GM18508 (cell line): ENCODE measurements around the gene GTF2E1.
A peak's percentile ranks its signal among the peaks of the same experiment; 100 is the strongest.
"Not testable (repeated sequence)": the region's sequence is repeated elsewhere in the genome, so short reads cannot be mapped to it uniquely, and the experiment has no call there.

ENCODE experiments used
- ATAC-seq: cut with Tn5 transposase; IDR thresholded peaks from one replicate; pipeline ENCODE4 v1.9.1; 2021; ENCODE audit warnings: moderate number of reproducible peaks; ENCODE audit not compliant: insufficient read depth, unreplicated experiment

GTF2E1 gene

DNA sequence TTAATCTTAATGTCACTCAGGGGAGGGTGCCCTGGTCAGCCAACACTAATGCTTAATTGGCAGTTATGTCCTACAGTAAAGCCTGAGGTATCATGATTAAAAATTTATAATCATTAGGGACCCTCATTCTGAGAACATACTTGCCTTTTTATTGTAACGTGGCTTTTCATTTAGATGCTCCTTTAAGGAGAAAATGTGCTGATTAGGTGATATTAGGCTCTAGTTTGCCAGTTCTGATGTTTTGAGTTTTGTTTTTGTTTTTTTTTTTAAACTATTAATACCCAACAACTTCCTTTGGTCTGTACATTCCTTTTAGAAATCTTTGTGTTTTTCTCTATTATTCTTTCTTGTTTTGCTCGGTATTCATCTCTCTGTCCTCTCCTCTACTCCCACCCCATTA, 10.3 kb downstream of the GTF2E1 start:
- no peak for ATAC-seq

DNA sequence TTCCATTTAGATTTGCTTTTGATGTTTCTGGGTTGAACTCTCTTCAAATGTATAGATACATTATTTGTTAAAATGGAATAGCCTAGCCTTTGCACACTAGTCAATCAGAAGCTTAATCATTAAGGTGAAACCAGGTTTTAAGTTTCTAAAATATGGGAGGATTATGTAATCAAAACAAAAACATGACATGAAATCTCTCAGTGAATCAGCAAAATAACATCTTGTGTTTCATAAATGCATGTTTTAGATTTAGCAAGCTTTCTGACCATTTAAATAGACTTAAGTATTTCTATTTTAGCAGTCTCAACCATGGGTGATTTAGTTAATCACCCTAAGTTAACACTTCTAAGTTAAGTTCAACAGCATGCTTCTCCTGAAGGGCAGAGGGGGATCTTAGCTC, 11.3 kb downstream of the GTF2E1 start:
- ATAC-seq, result no peak

DNA sequence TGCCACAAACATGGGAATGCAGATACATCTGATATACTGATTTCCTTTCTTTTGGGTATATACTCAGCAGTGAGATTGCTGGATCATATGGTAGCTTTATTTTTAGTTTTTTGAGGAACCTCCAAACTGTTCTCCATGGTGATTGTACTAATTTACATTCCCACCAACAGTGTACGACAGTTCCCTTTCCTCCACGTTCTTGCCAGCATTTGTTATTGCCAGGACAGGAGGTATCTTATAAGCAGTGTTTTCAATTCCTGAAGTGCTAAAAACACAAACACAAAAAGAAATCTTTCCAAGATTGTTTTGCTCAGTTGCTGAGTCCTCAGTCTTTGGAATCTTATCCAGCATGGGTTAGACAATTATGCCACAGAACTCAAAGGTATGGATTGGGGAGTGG, 13.5 kb downstream of the GTF2E1 start:
- ATAC-seq, result no peak

DNA sequence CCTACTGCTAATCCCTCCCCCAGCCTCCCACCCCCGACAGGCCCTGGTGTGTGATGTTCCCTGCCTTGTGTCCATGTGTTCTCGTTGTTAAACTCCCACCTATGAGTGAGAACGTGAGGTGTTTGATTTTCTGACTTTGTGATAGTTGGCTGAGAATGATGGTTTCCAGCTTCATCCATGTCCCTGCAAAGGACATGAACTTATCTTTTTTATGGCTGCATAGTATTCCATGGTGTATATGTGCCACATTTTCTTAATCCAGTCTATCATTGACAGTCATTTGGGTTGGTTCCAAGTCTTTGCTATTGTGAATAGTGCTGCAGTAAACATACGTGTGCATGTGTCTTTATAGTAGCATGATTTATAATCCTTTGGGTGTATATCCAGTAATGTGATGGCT, 16.0 kb downstream of the GTF2E1 start:
- not testable (repeated sequence) for ATAC-seq

DNA sequence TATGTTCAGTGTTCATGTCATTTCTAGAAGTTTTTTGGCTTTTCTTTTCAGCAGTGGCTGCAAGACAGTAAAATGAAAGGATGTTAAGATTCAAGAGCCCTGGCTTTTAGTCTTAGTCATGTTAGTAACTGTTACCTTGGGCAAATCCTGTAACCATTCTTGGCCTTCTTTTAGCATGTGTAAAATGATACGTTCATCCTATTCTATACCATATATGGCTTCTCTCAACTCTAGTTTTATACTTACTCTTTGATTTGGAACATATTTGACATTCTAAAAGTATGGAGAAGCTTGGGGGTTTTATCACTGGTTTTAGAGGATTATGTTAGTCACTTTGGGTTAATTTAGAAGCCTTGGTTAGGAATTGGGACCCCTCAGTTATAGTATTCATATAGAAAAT, 20.1 kb downstream of the GTF2E1 start:
- no peak for ATAC-seq

DNA sequence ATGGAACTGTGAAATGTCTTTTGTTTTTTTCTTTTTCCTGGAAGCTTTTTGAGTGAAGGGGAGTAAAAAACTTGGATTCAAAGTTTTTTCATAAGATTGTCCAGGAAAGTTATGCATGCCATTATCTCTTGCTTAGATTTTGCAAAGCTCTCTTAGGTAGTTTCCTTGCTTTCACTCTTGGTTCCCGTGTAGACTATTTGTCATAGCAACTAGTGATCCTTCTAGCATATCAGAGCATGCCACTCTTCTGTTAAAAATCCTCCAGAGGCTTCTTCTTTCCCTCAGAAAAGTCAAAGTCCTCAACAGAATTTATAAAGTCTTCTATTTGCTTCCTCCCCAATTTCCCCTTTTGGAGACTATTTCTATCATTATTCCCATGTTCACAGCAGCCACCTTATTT, 21.1 kb downstream of the GTF2E1 start:
- peak; percentile 66 for ATAC-seq

DNA sequence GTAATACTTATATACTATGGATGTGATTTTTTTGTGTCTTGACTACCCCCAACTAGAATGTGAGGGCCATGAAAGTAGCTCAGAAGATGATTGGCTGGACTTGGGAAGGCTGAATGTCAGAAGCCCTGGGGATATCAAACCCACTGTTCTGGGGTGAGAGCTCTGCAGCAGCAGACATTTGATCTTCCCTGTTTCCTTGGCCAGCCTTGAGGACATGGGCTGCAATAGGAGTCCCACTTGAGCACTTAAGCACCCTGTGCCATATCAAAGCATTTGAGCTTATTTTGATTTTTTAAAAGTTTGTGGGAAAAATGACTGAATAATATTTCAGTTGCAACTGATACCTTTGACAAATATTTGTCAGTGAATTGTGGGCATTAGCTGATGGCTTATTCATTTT, 21.7 kb downstream of the GTF2E1 start:
- no peak for ATAC-seq

DNA sequence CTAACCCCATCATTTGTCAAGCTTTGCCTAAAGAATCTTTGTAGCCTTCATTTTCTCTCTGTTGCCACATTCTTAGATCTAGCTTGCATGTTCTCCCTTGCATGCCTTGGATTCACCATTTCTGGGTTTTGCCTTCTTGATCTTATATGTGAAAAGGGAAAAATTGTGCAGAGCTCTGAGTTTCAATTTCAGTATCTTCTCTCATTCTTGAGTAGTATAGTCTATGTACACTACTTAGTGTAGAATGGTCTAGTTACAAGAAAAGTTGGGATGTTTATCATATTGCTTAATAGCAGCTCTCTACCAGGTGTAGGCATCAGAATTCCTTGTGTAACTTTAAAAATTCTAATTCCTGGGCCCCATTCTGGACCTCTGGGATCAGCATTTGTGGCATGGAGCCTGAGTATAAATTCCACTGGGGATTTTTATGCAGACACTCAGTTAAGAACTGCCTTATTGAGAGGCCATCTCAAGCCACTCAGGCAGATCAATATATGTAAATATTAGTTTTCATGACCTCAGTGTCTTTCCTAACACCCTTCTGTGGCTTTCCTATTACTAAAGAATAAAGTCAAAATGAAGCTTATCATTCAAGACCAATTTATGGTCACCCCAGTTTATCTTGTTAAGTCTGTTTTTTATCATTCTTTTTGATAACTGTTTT, 23.4 kb downstream of the GTF2E1 start:
- no peak for ATAC-seq

DNA sequence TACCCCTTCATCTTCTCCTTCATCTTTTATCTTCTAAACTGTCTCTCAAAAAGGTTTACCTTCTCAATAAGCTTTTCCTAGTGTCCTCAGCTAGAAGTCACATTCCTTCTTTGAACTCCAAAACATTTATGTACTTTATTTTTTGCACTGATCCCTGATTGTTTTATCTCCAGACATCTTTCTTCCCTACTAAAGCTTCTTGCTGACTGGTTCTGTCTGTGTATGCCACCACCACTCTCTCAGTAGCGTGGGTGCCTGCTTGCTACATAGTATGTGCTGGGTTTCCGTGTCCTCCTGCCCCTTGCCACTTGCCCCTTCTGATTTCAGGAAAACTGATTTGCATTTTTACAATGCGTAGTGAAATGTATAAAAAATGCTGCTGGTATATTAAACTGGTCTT, 24.0 kb downstream of the GTF2E1 start:
- ATAC-seq, result no peak

DNA sequence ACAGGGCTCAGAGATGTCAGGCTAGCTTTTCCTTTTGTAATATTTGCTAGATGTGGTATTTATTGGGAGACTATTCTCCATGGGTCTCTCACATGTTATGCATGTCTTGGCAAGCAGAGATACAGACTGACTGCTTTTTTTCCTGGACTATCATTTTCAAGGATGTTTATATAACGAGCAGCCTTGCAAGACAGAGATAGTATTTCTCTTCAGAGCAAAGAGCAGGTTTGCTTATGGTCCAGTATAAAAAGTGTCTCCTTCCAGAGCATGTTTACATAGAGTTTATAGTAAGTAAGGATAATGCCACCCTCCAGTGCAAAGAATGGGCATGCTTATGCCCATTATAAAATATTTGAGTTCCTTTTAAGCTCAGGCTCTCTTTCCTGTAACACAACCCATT, 24.6 kb downstream of the GTF2E1 start:
- no peak for ATAC-seq

DNA sequence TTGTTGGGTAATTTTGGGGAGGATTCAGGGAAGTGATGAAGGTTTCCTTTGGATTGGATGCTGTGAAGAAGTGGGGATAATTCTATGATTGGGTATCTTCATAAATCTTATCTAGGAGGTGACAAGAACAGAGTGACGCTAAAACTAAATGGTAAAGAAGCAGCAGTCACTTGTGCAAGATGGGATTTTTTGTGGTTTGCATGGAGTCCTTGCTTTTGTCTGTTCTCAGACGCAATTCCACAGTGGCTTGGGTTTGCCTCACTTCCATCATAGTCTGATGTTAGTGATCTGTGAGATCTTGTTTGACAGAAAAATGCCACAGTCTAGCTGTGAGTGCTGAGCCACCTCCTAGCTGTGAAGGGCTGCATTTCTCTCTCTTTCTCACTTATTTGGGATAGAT, 26.9 kb downstream of the GTF2E1 start:
- ATAC-seq, result no peak

DNA sequence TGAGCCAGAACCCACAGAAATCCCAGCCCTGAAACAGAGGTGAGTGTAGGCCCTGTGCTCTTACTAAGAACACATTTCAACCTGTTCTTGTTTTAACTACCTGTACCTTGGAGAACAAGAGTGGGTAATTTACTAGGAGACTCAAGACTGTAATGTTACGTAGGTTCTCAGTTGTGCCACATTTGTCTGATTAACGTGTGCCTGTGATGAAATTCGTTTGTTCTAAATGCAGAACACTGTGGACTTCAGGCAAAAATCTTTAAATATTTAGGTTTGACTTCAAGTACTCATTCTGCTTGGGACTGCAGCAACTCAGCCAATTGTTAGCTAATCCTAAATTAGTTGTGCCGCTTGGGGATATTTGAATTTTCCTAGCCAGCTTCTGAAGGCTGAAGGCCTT, 28.3 kb downstream of the GTF2E1 start:
- no peak for ATAC-seq

DNA sequence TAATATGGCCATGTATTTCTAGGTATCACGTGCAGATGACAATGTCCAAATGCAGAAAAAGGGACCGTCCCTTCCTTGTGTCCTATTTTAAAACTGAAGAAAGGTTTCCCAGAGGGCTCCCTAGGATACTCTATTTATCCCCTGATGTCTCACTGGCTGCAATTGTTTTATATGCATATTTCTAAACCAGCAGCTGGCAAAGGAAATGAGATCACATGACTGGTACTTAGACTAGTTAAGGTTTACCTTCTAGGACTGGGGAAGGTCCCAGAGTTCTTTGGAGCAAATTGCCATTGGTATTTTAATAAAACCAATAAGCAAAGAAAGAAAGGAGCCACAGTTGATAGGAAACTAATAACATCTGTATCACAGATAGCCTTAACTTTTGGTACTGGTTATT, 29.5 kb downstream of the GTF2E1 start:
- no peak for ATAC-seq

DNA sequence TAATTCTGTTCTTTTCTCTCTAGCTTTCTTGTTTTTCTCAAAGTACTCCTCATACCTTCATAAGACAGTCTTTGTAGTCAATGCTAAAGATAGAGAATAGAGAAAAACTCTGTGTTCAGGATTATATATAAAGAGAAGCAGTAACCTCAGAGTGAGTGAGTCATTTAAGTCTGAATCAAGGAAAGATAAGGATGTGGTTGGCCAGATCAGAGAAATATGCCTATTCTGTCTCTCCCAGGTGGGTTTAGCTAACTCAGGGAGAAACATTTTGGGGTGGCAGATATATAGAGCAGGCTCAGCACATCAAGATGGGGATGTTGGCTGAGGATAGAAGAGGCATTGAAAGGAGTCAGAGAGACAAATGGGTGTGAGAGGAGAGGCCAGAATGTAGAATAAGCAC, 31.4 kb downstream of the GTF2E1 start:
- peak; percentile 79 for ATAC-seq

DNA sequence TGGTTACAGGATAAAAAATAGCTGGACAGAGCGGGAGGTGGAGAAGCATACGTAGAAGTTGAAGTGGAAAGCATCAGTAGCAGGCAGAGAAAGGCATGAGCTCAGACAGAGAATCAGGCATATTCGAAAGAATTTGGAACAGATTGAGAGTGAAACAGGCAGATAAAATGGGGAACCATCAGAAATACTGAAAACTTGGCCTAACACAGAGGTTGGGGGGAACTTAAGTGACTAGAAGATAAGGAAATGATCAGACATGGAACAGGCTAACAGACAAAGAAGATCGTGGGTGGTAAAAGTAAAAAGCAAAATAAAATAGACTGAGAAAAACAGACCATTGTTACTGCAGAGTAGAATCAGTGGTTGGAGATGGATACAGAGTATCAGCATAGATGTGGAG, 32.9 kb downstream of the GTF2E1 start:
- ATAC-seq, result no peak

DNA sequence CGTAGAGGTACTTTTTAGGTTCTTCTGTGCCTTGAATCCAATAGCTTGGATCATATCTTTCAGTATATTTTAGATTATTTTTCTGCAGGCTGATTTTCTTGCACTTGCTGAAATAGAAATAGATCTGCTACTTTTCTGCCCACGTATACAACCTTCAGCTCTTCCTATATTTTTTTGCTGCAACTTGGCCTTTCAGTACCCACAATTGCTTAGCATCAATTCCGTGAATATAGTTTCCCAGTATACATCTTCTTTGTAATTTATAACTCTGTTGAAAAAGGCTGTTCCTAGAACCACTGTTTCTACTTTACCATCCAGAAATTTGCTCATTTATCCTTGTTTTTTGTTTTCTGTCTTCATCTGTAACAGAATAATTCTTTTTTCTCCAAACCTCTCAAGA, 36.2 kb downstream of the GTF2E1 start:
- ATAC-seq, result no peak

DNA sequence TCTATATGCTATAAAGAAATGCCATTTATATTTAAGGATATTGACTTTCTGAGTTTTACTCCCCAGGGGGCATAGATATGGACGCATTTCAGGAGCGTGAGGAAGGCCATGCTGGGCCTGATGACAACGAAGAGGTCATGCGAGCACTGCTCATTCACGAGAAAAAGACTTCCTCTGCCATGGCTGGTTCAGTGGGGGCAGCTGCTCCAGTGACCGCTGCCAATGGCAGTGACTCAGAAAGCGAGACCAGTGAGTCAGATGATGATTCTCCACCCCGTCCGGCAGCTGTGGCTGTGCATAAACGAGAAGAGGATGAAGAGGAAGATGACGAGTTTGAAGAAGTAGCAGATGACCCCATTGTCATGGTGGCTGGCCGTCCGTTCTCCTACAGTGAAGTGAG, 38.4 kb downstream of the GTF2E1 start:
- ATAC-seq, result peak; percentile 95

DNA sequence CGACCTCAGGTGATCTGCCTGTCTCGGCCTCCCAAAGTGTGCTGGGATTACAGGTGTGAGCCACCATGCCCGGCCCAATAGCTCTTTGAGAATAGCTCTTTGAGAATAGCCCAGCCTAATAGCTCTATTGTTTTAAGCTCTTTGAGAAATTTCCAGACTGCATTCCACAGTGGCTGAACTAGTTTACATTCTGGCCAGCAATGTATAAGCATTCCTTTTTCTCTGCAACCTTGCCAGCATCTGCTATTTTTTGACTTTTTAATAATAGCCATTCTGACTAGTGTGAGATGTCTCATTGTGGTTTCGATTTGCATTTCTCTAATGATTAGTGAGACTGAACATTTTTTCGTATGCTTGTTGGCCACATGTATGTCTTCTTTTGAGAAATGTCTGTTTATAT, 43.3 kb downstream of the GTF2E1 start:
- peak; percentile 44 for ATAC-seq

DNA sequence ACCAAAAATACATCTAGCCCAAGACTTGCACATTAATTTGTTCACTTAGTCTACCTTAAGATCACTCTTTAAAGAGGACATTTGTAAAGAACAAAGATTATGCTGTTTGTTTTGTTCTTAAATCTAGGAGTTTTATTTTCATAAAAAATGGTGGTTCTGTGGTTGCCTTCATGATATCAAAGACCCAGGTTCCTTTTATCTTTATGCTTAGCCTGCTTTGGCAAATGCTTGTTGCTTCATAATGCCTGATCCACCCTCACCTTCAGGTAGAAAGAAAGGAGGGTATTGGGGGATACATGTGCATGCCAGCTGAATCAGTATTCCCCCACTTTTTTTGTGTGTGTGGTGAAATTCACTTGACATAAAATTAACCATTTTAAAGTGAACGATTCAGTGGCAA, 48.5 kb downstream of the GTF2E1 start:
- ATAC-seq, result no peak

DNA sequence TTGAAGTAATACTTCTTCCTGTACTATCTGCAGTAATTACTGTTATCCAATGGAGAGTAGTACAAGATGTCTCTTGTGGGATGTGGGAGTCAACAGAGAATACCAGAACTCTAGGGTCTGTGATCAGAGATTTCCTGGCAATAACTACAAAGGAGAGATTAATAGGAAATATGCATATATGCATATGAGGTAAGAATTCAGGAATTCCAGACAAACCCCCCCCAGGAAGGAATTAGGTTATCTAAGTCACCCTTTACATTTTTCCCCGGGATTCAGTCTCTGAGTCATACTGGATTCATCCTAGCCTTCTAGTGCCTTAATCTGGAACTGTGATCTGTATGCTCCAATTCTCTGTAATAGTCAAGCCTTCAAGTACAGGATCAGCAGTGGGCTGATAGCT, 49.4 kb downstream of the GTF2E1 start:
- no peak for ATAC-seq

DNA sequence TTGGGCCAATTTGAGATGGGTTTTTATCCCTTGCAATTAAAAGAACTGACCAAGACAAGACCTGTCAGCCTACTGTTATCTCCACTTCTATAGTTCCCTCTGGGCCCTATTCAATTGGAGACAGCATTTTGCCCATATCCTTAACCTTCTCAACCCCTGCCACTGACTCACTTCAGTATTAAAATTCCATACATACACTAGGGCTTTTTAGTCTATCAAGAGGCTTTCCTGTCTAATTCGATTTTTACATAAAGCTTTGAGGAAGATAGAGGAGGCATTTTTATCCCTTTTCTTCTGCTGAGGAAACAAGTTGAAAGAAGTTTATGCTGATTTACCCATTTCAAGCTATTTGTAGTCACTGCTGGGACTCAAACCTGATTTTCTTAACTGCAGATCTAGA, 51.1 kb downstream of the GTF2E1 start:
- no peak for ATAC-seq

DNA sequence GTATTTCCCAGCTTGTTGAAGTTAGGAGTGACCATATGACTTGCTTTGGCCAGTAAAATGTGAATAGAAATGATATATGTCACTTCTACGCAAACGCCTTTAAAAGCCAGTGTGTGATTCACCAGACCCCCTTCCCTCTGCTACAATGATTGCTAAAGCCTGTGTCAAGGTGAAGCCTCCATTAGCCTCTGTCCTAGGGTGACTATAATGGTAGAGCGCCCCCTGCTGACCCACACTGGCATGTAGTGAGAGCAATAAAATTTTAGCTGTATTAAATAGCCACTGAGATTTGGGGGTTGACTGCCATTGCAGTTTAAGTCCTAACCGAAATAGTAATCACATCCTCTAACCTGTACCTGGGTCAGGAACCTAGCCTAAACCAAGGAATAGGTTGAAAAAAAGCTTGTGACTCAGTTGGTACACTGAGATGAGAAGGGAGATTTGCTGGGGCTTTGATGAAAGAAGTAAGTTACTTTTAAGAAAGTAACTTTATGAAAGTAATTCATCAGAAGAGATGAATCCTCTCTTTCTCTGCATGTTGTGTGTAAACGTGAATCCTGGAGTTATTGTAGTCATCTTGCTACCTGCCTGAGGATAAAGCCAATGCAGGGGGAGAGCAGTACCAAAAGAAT, 52.6 kb downstream of the GTF2E1 start:
- ATAC-seq, result peak; percentile 87
